Activated CD4-positive, alpha-beta T cell treated with anti-CD3 and anti-CD28 coated beads, Interleukin-2, amount 50 U/mL, for 16 hours (primary cell): ENCODE results near the gene CCDC34.
A peak's percentile ranks its signal among the peaks of the same experiment; 100 is the strongest.
"Not testable (repeated sequence)": the region's sequence is repeated elsewhere in the genome, so short reads cannot be mapped to it uniquely, and the experiment has no call there.

Experiments used
- DNase-seq: peaks from one replicate; pipeline ENCODE4 v3.0.0-alpha.2; 2020

The CCDC34 gene

DNA sequence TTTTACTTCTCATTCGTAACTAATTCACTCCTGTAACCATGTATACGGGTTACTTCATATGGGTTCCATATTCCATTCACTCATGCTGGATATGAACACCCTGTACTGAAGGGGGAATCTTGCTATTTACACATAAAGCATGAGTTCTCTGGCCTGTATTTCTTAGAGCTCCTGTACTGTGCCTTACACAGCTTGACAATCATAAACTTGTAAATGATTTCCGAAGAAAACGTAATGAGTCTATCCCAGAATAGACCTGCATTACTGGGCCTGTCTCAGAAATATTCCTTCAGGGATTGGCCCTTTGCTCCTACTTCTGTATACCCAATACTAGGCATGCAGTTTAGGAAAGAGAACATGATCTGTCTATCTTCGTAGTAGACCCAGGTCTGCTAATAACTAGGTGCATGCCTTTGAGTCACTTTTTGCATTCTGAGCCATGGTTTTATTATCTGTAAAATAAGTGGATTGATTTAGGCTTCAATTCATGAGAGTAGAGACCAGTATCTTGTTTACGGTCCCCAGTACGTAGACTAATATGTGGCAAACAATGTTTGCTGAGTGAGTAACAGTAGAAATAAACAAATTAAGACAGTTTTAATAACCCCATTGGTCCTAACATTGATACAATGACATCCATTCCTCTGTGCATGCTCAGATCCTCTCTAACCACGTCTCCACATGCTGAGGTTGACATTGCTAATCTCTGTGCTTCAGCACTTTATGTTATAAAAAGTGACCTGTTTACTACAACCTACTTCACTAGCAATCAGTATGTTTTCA is 1.2 kb downstream of the CCDC34 start:
- DNase-seq: no peak

DNA sequence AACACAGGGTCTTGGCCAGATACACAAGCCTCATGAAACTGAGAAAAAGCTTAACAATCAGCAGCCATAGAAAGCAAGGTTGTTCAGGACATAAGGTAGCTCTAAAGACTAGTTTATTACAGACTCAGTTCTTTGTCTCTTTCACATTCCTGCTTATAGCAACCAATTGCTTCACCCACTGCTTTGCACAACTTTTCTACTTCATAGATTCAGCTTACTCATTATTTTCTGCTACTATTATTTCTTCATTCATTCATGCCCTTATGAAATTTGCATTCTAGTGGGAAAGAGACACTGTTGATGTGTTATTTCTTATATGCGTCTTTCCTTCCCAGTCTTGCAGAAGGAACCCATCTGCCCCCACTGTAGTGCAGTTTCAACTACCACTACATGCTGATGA is 4.7 kb downstream of the CCDC34 start:
- no peak for DNase-seq

DNA sequence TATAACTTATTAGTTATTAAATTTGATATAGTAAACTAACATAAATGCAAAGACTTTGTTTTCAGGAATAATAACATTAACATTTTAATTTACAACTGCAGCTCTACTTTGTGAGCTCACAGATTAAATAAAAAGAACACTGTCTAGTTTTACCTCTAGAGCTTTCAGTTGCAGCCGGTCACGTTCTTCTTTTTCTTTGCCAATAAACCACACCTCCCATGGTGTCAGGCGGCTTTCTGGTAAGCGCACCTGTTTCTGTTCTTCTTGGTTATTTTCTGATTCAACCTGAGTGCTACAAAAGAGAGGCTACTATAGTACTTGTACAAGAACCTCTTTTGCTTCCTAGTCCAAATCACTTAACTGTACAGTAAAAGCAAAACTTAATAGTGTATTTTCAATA is 5.8 kb downstream of the CCDC34 start:
- DNase-seq: no peak

DNA sequence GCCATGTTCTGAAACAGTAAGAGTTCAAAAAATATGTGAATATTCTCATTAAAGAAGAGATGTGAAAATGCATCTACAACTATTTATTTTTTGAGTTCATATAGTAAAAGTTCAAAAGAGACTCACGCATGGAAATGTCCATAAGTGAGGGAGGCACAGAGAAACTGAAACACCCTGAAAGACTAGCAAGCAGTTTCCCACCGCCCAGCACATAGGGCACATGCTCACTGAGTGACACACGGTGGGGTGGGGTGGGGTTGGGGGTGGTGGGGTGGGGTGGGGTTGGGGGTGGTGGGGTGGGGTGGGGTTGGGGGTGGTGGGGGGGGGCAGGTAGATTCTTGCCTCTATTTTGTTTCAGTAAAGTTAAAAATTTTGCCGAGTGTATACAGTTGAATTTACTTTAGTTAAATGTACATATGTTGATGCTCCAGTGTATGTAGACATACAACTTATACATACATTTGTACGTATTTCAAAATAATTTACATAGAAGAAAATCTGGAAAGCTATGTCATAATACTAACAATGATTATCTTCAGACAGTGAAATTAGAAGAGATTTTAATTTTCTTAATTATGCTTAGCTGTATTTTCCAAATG is 6.3 kb downstream of the CCDC34 start:
- no peak for DNase-seq

DNA sequence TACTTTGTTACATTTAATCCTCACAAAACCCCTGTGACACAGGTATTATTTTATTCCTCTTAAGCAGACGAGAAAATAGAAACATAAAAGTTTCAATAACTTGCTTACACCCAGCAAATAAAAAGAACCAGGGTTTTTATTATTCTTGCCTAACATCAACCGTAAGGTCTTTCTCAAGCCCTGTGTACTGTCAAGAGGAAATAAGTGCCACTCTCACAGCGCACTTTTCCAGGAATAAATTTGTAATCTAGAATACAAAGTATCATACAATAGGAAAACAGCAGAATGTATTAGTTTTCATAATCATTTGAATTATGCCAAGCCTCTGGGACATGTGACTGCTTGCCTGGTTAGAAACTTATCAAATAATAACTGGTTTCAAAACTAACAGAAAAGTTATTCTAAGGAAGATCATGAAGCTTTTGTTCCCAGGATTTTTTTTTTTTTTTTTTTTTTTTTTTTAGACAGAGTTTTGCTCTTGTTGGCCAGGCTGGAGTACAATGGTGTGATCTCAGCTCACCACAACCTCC is 7.4 kb downstream of the CCDC34 start:
- no peak for DNase-seq

DNA sequence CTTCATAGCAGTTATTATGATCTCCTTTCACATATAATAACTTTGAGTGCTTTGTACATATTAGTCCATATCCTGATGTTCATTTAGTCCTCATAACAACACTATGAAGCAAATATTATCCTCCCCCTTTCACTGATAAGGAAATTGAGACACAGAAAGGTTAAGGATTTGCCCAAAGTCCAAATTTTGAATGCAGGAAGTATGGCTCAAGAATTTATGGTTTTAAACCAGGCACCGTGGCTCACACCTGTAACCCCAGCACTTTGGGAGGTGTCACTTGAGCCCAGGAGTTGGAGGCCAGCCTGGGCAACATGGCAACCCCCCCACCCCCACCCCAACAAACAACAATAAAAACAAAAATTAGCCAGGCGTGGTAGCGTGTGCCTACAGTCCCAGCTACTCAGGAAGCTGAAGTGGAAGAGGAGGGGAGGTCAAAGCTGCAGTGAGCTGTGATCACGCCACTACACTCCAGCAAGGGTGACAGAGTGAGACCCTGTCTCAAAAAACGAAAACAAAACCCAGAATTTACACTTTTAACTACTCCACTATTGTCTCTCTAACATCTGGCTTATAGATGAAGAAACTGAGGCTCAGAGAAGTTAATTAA is 8.6 kb downstream of the CCDC34 start:
- no peak for DNase-seq

DNA sequence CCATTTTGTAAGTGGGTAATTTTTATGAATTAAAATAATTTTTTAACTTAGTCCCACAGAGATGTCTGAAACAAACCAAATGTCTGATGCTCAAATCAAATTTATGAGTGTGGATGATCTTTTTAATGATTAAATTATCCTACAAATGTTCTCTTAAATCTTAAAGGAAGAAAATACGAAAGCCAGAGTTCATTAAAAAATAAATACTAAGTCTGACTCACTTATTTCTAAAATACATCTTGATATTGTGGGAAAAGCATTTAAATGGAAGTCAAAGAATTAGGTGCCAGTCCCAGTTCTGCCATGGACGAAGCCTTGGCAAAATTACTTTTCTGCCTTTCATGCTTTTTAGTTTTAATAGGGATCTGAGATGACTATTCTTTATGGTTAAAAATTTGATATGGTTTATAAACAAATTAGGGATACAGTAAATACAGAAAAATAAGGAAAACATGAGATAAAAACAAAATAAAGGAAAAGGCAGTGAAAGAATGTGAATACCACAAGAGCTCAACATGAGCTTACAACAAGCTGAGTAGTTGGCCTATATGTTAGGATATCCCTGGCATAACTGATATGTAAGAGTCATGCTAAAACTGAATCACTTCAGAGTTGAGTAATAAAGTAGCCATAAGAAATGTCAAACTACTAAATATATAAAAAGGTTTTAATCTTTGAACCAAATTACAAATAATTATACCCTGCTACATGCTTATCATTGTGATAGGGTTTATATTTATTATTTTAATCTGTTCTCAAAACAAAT is 9.2 kb downstream of the CCDC34 start:
- no peak for DNase-seq

DNA sequence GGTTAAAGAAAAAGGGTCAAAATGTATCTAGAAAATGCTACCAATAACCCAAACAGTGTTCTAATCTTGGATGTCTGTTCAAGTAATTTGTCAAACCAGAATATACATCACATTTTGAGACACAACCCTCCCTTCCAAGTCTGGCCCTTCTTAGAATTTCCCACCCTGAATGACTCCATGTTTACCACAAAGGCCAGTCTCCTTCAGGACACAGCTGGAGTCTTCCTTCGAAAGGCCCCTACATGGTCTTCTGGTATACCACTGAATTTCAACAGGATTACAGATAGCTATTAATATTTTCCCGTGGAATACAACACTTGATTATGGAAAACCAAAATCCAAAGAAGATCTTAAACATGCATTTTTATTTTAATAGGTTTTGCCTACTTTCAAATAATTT is 10.2 kb downstream of the CCDC34 start:
- no peak for DNase-seq

DNA sequence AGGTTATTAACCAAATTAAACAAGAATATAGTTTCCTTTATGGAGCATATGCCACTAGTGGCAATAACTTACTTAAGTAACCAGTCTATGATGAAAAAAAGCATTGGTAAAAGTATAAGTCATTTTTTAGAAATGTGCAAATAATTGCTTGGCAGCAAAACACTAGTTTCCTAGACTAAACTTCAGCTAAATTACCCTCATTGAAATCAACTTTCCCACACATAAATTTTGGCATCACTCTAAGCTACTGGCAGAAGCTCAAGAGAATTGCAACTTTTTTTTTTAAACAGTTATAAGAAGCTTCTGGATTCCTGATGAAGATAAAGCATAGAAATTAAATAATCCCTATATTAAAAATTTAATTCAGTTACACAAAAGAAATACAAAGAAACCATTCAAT is 12.5 kb downstream of the CCDC34 start:
- no peak for DNase-seq

DNA sequence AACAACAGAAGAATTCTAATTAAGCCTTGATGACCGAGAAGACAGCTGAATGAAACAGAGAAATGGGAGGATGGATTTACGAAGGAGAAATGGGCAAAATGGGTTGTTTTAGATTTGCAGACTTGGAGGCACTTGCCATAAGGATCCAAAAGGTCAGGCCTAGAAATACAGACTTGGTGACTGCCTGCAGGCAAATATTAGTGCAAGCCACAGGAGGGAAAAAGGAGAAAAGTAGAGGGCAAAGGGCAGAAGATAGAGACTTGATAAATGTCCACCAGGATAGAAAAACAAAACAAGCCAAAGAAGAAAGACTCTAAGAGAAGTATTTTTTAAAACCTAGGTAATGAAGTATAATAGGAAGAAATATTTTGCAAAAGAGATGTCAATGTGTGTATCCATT is 13.1 kb downstream of the CCDC34 start:
- no peak for DNase-seq

DNA sequence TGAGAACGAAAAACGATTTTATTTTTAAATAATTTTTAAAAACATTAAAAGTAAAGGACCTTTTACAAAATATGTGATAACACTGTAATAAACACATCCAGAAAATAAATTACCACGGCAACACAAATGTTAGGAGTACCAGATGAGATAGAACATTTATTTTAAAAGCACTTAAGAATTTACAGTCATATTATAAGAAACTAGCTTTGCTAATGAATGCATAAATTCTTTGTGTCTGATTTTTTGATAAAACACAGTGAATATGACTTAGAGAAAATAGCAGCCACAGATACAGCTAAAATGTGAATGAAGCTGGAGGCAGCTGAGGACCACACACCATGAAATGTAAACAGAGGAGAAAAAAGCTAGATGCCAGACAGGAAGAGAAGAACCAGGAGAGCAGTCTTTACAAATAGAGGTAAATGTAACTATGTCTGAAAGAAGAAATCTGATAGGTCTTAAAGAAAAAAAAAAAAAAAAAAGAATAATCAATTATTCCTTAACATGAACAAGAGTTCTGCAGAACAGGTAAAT is 14.6 kb downstream of the CCDC34 start:
- no peak for DNase-seq

DNA sequence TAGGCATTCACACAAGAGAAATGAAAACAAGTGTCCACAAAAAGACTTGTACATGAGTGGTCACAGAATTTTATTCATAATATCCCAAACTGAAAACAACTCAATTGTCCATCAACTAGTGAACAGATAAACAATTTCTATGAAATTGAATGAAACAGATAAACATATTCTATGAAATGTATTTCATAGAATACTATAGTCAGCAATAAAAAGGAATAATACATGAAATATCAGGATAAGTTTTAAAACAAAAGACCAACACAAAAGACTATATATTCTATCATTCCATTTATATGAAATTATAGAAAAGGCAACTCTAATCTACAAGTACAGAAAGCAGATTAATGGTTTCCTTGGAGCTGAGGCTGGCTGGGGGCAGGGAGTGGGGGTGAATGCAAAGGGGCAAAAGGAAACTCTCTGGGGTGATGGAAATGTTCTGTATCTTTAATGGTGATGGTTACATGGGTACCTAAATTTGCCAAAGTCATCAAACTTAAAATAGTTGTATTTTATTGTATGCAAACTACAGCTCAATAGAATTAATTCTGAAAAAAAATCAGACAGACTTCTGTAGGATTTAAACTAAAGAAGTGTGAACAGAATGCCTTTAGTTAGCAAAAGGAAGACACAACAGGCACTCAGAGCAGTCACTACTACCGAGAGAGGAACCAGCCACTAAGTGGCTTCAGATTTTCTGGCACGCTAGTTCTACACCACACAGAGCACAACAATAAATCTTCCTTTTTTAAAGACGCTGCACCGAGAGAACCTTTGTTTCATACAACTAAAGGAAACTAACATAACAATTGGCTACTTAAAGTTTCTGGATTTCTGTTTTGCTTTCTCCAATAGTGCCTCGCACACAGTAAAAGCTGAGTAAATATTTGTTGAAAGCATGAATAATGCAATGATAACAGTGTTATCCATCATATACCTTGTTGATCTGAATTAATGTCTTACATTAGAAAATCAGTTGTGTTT is 15.4 kb downstream of the CCDC34 start:
- no peak for DNase-seq

DNA sequence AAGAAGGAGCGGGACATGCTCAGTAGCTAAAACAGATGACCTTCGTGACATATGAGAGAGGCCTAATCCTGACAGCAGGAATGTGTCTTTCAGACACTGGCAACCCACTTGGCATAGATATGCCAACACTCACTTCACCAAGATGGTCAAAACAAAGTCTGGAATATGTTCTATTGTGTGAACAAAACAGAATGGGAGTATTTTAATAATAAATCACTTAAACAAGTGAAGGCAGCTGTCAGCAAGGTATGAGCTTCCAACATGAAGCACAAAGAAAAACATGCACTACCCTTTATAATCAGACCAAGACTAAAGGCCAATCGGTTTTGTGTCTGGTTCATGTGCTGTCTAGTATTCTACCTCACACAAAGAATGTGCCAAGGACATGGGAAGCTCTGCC is 23.1 kb downstream of the CCDC34 start:
- DNase-seq: no peak

DNA sequence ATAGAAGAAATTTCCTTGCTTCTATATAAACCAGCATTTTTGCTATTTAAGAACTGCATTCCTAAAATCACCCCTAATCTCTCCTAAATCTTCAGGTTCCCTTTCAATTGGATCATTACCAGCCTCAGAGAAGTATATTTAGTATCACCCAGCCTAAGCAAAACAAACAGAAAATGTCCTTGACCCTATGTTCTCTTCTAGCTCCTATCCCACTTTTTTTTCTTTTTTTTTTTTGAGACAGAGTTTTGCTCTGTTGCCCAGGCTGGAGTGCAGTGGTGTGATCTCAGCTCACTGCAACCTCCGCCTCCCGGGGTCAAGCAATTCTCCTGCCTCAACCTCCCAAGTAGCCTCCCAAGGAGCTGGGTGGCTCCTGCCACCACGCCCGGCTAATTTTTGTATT is 28.3 kb downstream of the CCDC34 start:
- not testable (repeated sequence) for DNase-seq

DNA sequence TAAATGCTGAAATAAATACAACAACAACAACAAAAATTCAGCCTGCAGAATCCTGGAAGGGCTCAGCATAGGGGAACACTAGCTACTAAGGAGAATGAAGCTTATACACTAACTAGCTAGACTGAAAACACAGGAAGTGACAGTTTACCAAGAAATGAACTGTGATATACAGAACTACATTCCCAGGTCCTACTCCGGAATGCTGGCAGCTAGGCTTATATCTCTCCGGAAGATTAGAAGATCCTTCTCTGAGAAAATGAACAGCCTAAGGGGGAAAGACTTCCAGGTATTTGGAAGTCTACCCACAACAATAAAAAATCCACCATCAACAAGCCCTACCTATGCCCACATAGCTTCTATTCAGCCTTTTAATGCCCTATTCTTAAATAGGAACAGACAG is 31.0 kb downstream of the CCDC34 start:
- no peak for DNase-seq

DNA sequence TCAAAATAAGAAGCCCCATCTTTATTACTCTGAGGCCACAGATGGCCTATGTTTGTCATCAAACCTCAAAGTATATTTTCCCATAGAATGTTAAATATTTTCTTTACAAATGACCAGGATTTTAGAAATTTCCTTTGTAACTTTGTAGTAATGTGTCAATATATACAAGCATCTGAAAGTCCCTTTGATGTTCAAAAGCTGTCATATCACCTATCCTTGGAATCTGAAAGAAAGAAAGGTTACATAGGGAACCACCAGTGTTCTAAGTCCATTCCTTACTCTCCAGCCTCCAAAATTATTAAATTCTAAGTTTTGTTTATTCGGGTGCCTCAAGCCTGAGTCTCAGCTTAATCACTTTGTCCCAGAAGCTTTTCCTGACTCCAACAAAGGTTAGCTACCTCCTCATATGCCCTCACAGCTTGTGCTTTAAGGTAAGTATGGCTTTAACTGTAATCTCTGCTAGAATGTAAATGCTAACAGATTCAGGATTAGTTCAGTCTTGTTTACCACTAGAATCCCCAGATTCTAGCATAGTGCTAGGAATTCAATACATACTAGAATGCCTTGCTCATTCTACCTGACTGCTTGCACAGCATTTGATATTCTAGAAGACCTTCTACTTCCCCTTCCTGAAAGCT is 32.3 kb downstream of the CCDC34 start:
- DNase-seq: no peak

DNA sequence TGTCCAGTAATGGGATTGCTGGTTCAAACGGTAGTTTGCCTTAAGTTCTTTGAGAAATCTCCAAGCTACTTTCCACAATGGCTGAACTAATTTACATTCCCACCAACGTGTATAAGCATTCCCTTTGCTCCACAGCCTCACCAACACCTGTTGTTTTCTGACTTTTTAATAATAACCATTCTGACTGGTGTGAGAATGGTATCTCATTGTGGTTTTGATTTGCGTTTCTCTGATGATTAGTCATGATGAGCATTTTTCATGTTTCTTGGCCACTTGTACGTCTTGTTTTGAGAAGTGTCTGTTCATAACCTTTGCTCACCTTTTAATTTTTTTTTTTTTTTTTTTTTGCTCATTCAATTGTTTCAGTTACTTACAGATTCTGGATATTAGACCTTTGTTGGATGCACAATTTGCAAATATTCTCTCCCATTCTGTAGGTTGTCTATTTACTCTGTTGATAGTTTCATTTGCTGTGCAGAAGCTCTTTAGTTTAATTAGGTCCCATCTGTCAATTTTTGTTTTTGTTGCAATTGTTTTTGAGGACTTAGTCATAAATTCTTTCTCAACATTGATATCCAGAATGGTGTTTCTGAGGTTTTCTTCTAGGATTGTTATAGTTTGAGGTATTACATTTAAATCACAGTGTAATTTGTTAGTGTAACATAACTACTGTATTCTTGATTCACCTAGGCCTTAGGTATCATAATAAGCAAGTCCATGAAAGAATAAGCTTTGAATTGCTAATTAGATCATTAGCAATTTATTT is 33.0 kb downstream of the CCDC34 start:
- peak; percentile 13 for DNase-seq

DNA sequence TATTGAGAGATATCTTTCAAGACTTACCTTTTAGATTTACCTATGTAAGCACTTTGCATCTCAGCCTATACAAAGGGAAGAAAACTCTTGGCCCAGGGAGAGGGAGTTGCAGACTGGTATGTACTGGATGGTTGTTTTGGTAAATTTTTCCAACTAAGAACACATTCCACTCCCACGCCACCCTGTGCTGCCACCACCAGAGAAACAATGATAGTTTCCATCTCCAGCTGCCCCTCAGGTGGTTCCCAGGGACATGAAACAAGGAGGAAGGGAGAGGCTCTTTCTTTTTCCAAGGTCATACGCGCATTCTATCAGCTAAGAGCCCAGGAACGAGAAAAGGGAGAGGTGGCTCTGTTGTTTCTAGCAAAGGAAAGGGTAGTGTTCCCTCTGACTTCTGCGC is 34.4 kb downstream of the CCDC34 start:
- DNase-seq: no peak

DNA sequence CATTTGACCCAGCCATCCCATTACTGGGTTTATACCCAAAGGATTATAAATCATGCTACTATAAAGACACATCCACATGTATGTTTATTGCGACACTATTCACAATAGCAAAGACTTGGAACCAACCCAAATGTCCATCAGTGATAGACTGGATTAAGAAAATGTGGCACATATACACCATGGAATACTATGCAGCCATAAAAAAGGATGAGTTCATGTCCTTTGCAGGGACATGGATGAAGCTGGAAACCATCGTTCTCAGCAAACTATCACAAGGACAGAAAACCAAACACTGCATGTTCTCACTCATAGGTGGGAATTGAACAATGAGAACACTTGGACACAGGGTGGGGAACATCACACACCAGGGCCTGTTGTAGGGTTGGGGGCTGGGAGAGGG is 36.0 kb downstream of the CCDC34 start:
- not testable (repeated sequence) for DNase-seq

DNA sequence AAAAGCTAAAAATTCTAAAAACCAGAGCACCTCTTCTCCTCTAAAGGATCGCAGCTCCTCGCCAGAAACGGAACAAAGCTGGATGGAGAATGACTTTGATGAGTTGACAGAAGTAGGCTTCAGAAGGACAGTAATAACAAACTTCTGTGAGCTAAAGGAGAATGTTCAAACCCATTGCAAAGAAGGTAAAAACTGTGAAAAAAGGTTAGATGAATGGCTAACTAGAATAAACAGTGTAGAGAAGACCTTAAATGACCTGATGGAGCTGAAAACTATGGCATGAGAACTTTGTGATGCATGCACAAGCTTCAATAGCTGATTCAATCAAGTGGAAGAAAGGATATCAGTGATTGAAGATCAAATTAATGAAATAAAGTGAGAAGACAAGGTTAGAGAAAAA is 40.8 kb downstream of the CCDC34 start:
- DNase-seq: not testable (repeated sequence)

DNA sequence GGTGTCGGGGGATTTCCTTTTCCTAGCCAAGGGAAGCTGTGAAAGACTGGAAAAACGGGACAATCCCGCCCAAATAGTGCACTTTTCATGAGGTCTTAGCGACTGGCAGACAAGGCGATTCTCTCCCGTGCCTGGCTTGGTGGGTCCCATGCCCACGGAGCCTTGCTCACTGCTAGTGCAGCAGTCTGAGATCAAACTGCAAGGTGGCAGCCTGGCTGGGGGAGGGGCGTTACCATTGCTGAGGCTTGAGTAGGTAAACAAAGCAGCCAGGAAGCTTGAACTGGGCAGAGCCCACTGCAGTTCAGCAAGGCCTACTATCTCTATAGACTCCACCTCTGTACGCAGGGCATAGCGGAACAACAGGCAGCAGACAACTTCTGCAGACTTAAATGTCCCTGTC is 41.7 kb downstream of the CCDC34 start:
- not testable (repeated sequence) for DNase-seq
